Heart left ventricle (tissue), 16 donors: ENCODE results near the gene DNAH3. TPM values are rescaled to one million over a fixed set of nuclear protein-coding genes. Genes with fewer than 3 reads are reported as not detected.
A peak's percentile ranks its signal among the peaks of the same experiment; 100 is the strongest.

Source experiments
- ATAC-seq, 4 donors: fragments of 200-7000 bp; cut with Tn5 transposase; one replicate each; pipeline ENCODE4 v1.9.1; 2020 to 2022; ENCODE audit warnings: moderate library complexity in 4 of 4, mild to moderate bottlenecking in 3 of 4, moderate number of reproducible peaks in 1 of 4
- DNase-seq, 5 donors: peaks; one replicate each; pipeline ENCODE4 v3.0.0-alpha.2; 2020
- H3K27ac ChIP-seq, 12 donors: fragments of 200-600 bp; sonication (generic) in 4 of 12; one replicate each; pipeline versions ENCODE4 v1.5.0 to v1.8.0; 2016 to 2022; ENCODE audit warnings: mild to moderate bottlenecking in 2 of 12
- H3K27me3 ChIP-seq, 9 donors: fragments of 200-600 bp; sonication (generic) in 2 of 9; one replicate each; pipeline versions ENCODE4 v1.5.1 to v1.8.0; 2016 to 2022; ENCODE audit warnings: mild to moderate bottlenecking in 3 of 9
- H3K36me3 ChIP-seq, 9 donors: fragments of 200-600 bp; sonication (generic) in 2 of 9; one replicate each; pipeline versions ENCODE4 v1.5.0 to v1.8.0; 2018 to 2022; ENCODE audit warnings: mild to moderate bottlenecking in 2 of 9
- H3K4me1 ChIP-seq, 12 donors: fragments of 200-600 bp; sonication (generic) in 4 of 12; one replicate each; pipeline versions ENCODE4 v1.5.0 to v1.8.0; 2016 to 2022; ENCODE audit warnings: mild to moderate bottlenecking in 3 of 12
- H3K4me3 ChIP-seq, 12 donors: fragments of 200-600 bp; sonication (generic) in 4 of 12; one replicate each; pipeline versions ENCODE4 v1.5.0 to v1.8.0; 2017 to 2022; ENCODE audit warnings: mild to moderate bottlenecking in 9 of 12, moderate library complexity in 4 of 12
- H3K9me3 ChIP-seq, 12 donors: fragments of 200-600 bp; sonication (generic) in 4 of 12; one replicate each; pipeline versions ENCODE4 v1.5.0 to v1.8.0; 2016 to 2022; ENCODE audit warnings: mild to moderate bottlenecking in 1 of 12
- CTCF ChIP-seq, 12 donors: fragments of 200-600 bp; sonication (generic) in 4 of 12; IDR thresholded peaks; one replicate each; pipeline versions ENCODE4 v1.5.0 to v1.8.0; 2018 to 2022; ENCODE audit warnings: antibody characterized with exemption in 12 of 12, mild to moderate bottlenecking in 5 of 12
- POLR2A ChIP-seq, 2 donors: fragments of 450-650 bp; IDR thresholded peaks; one replicate each; pipeline ENCODE4 v1.6.1; 2017; ENCODE audit warnings: antibody characterized with exemption in 2 of 2, mild to moderate bottlenecking in 2 of 2, moderate library complexity in 2 of 2
- WGBS, 4 donors: extraction: QIAGEN DNeasy Blood & Tissue Kit in 2 of 4; methylation state at CpG; one replicate each; pipeline versions ENCODE4 v1.1.5 to v1.1.7; 2013 to 2018; 5-methylcytosine and 5-hydroxymethylcytosine counted together
- intact Hi-C, 10 donors: fragments of 100-400 bp; cut with DNase I; formaldehyde crosslinking; loops; one replicate each; pipeline versions ENCODE4 v1.11.1 to v1.14.2; 2022
- long read RNA-seq, 3 donors: library from polyadenylated mRNA; unstranded; transcript quantifications; one replicate each; pipeline ENCODE4 v2.0.0, GENCODE V29; 2020 to 2021
- polyA plus RNA-seq, 2 donors: library from polyadenylated mRNA; stranded (reverse); fragments of 200-250 nt; gene quantifications; one replicate each; pipeline ENCODE4 v1.2.3, GENCODE V29; 2013
- total RNA-seq, 9 donors: library from RNA; depleted of rRNA in 2 of 9; stranded (reverse); fragments of >200 nt in 2 of 9; fragmentation: NEBNext Ultra II Directional in 3 of 9; extraction: Animal tissue kit (Norgen Biotek cat#: 25700) in 3 of 9; gene quantifications; one replicate each; pipeline versions ENCODE4 v1.1.0 to v1.2.4, GENCODE V29; 2016 to 2023
- donor health status: ischemic (EF 13 %, LVEDD 7.1; RV severe dilation, severe dysfunction).
- donor health status: healthy with polysubstance abuse.
- donor health status: DM: no; HTN: yes; CAD: no.
- donor health status: DM: no; HTN: no; CAD: no.
- donor health status: ischemic (EF 25% LVEDD 6.9; RV normal size, moderate dysfunction).
- donor health status: ischemic (EF 25% LVEDD 5.7; RV mildly dilated, moderate dysfunction).
- donor health status: healthy.
- donor health status: DM: yes; HTN: yes; CAD: no.
- donor health status: ischemic (EF 35%, LVEDD 5.7; RV mildly dilated, moderate dysfunction).
- donor health status: nonischemic (EF 11% LVEDD 7.7; RV severe dilation, severe dysfunction).
- donor health status: DM: yes; HTN: yes; CAD: no.
- donor health status: PGD.
- donor health status: ischemic (EF 29% LVEDD 5.4; RV normal size, mild dysfunction).
- donor health status: nonischemic (EF 23%, LVEDD 6.1; RV moderate dilation, normal function).

DNAH3 gene
- total RNA-seq, result 1 to 10 TPM in 4 of 9 donors, under 1 TPM in 5; 0.30 to 2.0 (median 0.97) TPM
- polyA plus RNA-seq, result under 1 TPM; 0.01 to 0.46 TPM
- long read RNA-seq, donor 1, partial matches to known transcripts, result 0 of 3 reads
- long read RNA-seq, donor 1, other reads (novel, unspliced or antisense), result 3 of 3 reads
- long read RNA-seq, donor 2, result 0 reads
- long read RNA-seq, donor 3, result 0 reads

DNA sequence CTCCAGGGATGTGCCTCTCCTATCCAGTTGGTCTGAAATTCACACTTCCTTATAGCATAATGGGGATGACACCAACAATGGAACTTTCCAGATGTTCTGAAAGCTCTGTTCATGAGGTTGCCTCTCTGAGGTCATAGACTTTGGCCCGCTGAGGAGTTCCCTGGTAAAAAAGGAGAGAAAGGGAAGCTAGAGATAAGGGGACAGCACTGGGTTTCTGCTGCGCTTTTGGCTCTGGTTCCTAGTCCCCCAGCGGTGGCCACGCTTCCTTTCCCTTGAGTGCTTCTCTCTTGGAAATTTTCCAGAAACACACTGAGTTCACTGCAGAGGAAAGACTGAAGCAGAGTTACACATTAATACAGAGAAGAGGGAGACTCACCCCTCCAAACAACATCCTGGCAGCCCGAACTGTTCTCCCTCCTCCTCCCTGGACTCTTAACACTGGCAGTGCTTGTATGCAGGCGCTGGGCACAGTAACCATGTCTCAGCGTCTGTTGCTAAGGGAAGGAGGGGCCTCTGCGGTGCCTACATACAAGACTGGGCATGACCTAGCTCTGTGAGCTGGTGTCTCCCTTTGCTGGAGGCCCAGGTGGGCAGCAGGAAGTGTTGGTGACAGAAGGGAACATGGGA is at the start of gene DNAH3:
Gene DNAH3, minus strand, starts transcription at position 472 of the 627 bp plus-strand sequence. CDS start 527 bp downstream, outside the sequence.
- H3K27ac ChIP-seq, result no peak within 1 kb of the TSS
- H3K27me3 ChIP-seq, result peaks cover 0 to 4% (median 0%) of the 10 kb centered on the region in 9 donors
- H3K4me3 ChIP-seq, result no peak within 1 kb of the TSS
- no peaks in the 10 kb centered on the region for H3K9me3 ChIP-seq
- H3K36me3 ChIP-seq, result no peaks in the 10 kb centered on the region
- TF ChIP-seq POLR2A (IDR thresholded peaks at IDR 0.05) (no peak), CTCF (IDR thresholded peaks at IDR 0.05) (no peak)
- ATAC-seq (peak; percentile 47 to 82 (median 67)), DNase-seq (peak in 1 of 5 donors; percentile 36)
- peaks cover 0 to 10% (median 5%) of the 10 kb centered on the region in 12 donors for H3K4me1 ChIP-seq
- intact Hi-C loops, result loop anchor here in 5 of 10 donors (5.0 to 10.0 kb wide), 5 partner anchors 154 to 1174 kb away; no protein-coding TSS in a partner anchor
- WGBS, 4 donors, result 4 to 15% (median 9%) methylated on average over 8 of the region's 8 CpGs

DNA sequence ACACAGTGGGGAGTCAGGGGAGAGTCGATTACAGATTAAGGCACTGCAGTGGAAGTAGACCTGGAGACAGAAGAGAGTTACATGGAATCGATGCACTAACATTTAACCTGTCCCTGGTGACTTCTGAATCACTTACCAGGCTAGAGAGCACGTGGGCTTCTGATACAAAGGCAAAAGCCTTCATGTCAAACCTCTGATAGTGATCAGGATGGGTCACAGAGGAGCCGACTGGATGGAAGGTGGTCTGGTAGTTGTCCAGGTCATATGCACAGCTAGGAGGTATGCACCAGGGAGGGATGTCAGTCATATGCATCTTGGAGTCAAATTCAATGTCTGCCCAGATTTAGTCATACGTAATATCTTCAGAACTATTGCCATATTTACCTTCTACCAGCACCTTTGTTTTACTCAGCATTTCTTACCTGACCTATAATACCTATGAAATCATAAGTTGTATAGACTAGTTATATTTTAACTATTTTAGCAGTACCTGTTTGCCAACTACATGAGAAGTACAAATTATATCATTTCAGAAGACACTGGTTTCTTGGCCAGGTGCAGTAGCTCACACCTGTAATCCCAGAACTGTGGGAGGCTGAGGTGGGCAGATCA is 49.1 kb upstream of the DNAH3 start:
- H3K4me3 ChIP-seq, result no peak overlapping the region
- DNase-seq, result no peak
- no peaks in the 10 kb centered on the region for H3K9me3 ChIP-seq
- H3K27me3 ChIP-seq, result peaks cover 0 to 3% (median 0%) of the 10 kb centered on the region in 9 donors
- no peak overlapping the region for H3K27ac ChIP-seq
- TF ChIP-seq POLR2A (IDR thresholded peaks at IDR 0.05) (no peak), CTCF (IDR thresholded peaks at IDR 0.05) (no peak)
- H3K36me3 ChIP-seq, result no peaks in the 10 kb centered on the region
- no peak for ATAC-seq
- intact Hi-C loops, result no loop called here
- H3K4me1 ChIP-seq, result no peaks in the 10 kb centered on the region
- 63 to 70% (median 68%) methylated on average over 5 of the region's 5 CpGs for WGBS, 4 donors

- no peak for ATAC-seq
- H3K4me1 ChIP-seq, result no peaks in the 10 kb centered on the region
Observed at GRCh38 chr16:21197621-21198020, 47.0 kb upstream of the DNAH3 start.

More at GRCh38 chr16:21197621-21198020, 47.0 kb upstream of the DNAH3 start:
- peaks cover 0 to 3% (median 0%) of the 10 kb centered on the region in 9 donors for H3K27me3 ChIP-seq
- H3K4me3 ChIP-seq, result no peak overlapping the region
- no peaks in the 10 kb centered on the region for H3K9me3 ChIP-seq
- DNase-seq, result no peak
- H3K36me3 ChIP-seq, result no peaks in the 10 kb centered on the region
- intact Hi-C loops, result no loop called here
- no peak for TF ChIP-seq POLR2A (IDR thresholded peaks at IDR 0.05)
- no peak for TF ChIP-seq CTCF (IDR thresholded peaks at IDR 0.05)
- no peak overlapping the region for H3K27ac ChIP-seq
- 74 to 81% (median 75%) methylated on average over 3 of the region's 3 CpGs for WGBS, 4 donors
